ENCODE data around the gene CPZ.

- no peak for TF ChIP-seq CTCF (optimal IDR thresholded peaks at IDR 0.05 in 1 of 3, IDR thresholded peaks at IDR 0.05 in 1 of 3, conservative IDR thresholded peaks at IDR 0.05 in 1 of 3; ENCODE audit: extremely low read depth in 1 of 3, insufficient read depth in 2 of 3, low read length in 3 of 3)
- no peak for TF ChIP-seq EZH2 (IDR thresholded peaks at IDR 0.05; ENCODE audit: low read length)
These were observed 5.2 kb downstream of the CPZ start for GRCh38 chr4:8597791-8598190.
